ENCODE measurements around the gene ABCC9. TPM values are rescaled to one million over a fixed set of nuclear protein-coding genes. Genes with fewer than 3 reads are reported as not detected.
"Not testable (repeated sequence)": the region's sequence is repeated elsewhere in the genome, so short reads cannot be mapped to it uniquely, and the experiment has no call there.

ABCC9 gene
- total RNA-seq, 2 experiments from 2014 or later = not detected

GRCh38 chr12:21913823-21914222 is 27.4 kb downstream of the ABCC9 start:
- H3K36me3 Mint-ChIP-seq (ENCODE audit: low read depth) = no peaks in the 10 kb centered on the region
- H3K4me1 Mint-ChIP-seq = no peaks in the 10 kb centered on the region
- H3K9me3 Mint-ChIP-seq = no peaks in the 10 kb centered on the region
- no peak overlapping the region for H3K4me3 Mint-ChIP-seq
- no peak for DNase-seq
- H3K27me3 Mint-ChIP-seq = peaks cover 6% of the 10 kb centered on the region
- POLR2A ChIA-PET = no interaction called here
- H3K27ac Mint-ChIP-seq = no peak overlapping the region
- CTCF ChIA-PET = interaction anchor here (0.9 kb wide), 1 partner anchor 216 kb away, joined by 4 read pairs; no protein-coding TSS in a partner anchor

DNA sequence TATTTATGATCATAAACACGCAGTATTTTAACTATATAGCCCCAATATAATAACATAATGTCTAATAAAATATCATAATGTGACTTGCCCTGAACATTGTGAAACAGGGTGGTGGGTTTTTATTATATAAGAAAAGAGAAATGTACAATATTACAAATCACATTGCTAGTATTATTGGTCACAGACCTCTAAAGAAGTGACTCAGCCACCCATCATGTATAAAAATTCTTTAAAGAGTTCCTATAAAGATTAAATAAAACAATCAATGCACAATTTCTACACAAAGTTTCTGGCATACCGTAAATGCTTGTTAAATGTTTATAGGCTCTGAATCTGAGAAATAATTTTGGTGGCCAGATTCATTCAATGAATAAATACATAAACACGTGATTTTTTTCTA is 28.9 kb downstream of the ABCC9 start:
- Mint-ChIP-seq H3K27ac (no peak overlapping the region), H3K4me1 (no peaks in the 10 kb centered on the region), H3K36me3 (ENCODE audit: low read depth) (no peaks in the 10 kb centered on the region), H3K4me3 (no peak overlapping the region), H3K27me3 (peaks cover 6% of the 10 kb centered on the region), H3K9me3 (no peaks in the 10 kb centered on the region)
- ChIA-PET POLR2A (no interaction called here), CTCF (no interaction called here)
- no peak for DNase-seq

DNA sequence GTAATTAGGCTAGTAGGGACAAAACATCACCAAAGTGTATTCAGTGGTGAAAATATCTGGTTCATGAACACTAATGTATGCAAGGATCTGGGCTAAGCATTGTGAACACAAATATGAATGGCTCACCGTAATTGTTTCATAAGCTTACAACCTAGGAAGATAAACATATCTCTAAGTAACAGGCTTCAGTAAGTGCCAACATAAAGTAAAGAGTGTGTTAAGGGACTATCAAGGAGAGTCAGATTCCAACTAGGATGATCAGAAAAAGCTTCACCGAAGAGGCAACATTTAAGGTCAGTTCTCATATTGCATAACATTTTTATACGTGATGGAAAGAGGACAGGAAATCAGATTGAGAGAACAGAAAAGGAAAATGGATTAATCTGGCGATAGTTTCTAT is 29.4 kb downstream of the ABCC9 start:
- Mint-ChIP-seq H3K27ac (no peak overlapping the region), H3K9me3 (no peaks in the 10 kb centered on the region), H3K36me3 (ENCODE audit: low read depth) (no peaks in the 10 kb centered on the region), H3K27me3 (peaks cover 6% of the 10 kb centered on the region), H3K4me3 (no peak overlapping the region), H3K4me1 (no peaks in the 10 kb centered on the region)
- no peak for DNase-seq
- CTCF ChIA-PET = no interaction called here
- POLR2A ChIA-PET = no interaction called here

DNA sequence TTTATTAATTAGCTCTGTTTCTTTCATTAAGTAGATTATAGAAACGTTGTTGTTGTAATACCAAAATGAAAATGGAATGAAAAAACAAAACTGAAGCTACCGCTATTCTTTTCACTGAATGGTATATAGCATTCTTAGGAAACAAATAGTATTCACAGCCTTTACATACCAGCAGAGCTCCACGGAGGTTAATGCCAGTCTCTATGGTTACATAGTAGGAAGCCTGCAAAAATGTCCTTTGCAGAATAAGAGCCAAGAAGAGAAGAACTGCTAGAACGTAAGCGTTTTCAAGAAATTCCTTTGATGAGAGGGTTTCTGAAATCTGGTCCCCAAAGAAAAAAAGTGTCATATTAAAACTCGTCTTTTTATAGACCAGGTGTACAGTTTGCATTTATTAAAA is 30.6 kb downstream of the ABCC9 start:
- Mint-ChIP-seq H3K27ac (no peak overlapping the region), H3K4me1 (no peaks in the 10 kb centered on the region), H3K27me3 (peaks cover 5% of the 10 kb centered on the region), H3K36me3 (ENCODE audit: low read depth) (no peaks in the 10 kb centered on the region), H3K9me3 (no peaks in the 10 kb centered on the region), H3K4me3 (no peak overlapping the region)
- POLR2A ChIA-PET = no interaction called here
- DNase-seq = no peak
- CTCF ChIA-PET = no interaction called here

DNA sequence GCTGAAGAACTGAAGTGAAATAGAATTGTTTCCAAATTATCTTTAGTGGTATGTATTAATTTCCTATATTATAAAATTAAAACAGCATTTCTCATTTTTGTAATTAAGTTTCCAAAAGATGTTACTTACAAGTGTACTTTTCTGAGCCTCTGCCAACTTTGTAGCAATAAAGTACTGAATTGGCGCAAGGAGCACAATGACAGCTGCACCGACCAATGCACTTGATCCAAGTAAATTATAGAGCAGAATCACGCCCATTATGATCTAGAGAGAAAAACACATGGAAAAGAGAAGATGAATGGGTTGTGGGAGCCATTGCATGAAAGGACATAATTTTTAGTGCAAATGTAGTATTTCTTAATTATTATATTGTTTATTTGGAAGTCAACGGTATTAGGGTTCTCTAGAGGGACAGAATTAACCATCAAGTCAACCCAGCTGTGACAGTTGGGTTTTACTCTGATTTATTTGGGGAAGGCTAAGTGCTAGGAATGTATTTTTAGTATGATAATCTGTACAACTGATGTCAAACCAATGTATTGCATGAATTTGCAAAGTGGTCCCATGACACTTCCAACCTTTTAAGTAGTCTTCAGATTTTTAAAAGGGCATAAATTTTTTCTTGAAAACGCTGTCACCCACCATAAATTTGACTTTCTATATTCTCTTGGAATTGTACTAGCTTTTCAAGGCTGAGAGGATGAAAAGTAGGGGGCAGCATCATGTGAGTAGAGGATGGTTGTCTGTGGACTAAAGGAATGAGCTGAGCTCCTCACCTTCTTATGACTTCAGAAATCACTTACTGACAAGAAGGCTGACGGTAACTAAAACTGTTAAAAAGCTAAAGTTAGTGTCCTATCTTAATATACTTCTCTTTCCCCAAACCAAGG is 33.0 kb downstream of the ABCC9 start:
- CTCF ChIA-PET = no interaction called here
- no peaks in the 10 kb centered on the region for H3K9me3 Mint-ChIP-seq
- H3K27ac Mint-ChIP-seq = no peak overlapping the region
- H3K27me3 Mint-ChIP-seq = peaks cover 3% of the 10 kb centered on the region
- H3K36me3 Mint-ChIP-seq (ENCODE audit: low read depth) = no peaks in the 10 kb centered on the region
- no peak overlapping the region for H3K4me3 Mint-ChIP-seq
- POLR2A ChIA-PET = no interaction called here
- H3K4me1 Mint-ChIP-seq = no peaks in the 10 kb centered on the region
- no peak for DNase-seq

DNA sequence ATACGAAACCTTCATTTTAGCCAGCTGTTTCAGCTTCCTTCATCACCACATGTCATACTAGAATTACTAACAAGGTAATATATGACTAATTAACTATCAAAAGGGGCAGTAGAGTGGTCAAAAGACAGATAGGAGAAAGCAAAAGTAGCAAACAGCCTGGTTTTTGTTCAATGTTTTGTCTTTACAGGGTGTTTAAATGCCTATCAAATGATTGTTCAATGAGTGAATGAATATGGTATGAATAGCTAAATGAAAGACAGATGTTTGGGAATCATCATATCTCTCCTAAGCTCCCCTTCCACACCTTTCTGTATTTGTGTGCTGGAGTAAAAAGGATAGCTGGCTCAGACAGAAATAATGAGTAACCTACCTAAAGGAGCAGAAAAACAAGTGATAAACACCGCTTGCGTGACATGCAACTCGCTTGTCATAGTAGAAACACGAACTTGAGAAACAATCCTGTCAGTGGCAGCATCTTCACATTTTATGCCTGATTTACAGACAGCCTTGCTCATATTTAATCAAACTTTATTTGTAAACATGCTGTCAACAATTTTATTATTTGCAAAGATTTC is 34.2 kb downstream of the ABCC9 start:
- DNase-seq = no peak
- ChIA-PET POLR2A (no interaction called here), CTCF (no interaction called here)
- Mint-ChIP-seq H3K27ac (no peak overlapping the region), H3K4me1 (no peaks in the 10 kb centered on the region), H3K27me3 (peaks cover 3% of the 10 kb centered on the region), H3K9me3 (no peaks in the 10 kb centered on the region), H3K4me3 (no peak overlapping the region), H3K36me3 (ENCODE audit: low read depth) (no peaks in the 10 kb centered on the region)

DNA sequence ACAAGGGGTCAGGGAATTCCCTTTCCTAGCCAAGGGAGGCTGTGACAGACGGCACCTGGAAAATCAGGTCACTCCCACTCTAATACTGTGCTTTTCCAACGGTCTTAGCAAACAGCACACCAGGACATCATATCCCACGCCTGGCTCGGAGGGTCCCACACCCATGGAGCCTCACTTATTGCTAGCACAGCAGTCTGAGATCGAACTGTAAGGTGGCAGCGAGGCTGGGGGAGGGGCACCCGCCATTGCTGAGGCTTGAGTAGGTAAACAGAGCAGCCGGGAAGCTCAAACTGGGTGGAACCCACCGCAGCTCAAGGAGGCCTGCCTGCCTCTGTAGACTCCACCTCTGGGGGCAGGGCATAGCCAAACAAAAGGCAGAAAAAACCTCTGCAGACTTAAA is 41.7 kb downstream of the ABCC9 start:
- H3K4me1 Mint-ChIP-seq; H3K9me3 Mint-ChIP-seq; CTCF ChIA-PET; H3K36me3 Mint-ChIP-seq (ENCODE audit: low read depth); H3K27ac Mint-ChIP-seq; DNase-seq; H3K27me3 Mint-ChIP-seq; H3K4me3 Mint-ChIP-seq; POLR2A ChIA-PET: not testable (repeated sequence)

DNA sequence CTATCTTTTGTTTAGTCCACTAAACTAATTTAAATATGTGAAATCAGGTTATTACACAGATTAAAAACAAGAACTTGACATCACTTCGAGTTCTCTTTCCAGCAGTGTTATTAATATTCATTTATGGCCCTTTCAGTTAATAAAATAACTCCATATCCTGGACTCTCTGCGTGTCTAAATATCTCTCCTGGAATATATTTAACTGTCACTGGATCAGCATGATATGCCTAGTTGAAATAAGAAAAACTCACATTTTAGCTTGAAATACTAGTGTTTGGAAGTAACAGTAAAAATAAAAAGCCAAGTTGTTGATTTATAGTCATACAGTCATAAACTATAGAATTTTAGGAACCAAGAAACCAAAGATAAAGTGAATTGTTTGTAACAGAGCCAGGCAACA is 45.6 kb downstream of the ABCC9 start:
- POLR2A ChIA-PET = no interaction called here
- H3K4me1 Mint-ChIP-seq = no peaks in the 10 kb centered on the region
- H3K9me3 Mint-ChIP-seq = no peaks in the 10 kb centered on the region
- DNase-seq = no peak
- H3K27me3 Mint-ChIP-seq = no peaks in the 10 kb centered on the region
- CTCF ChIA-PET = no interaction called here
- no peaks in the 10 kb centered on the region for H3K36me3 Mint-ChIP-seq (ENCODE audit: low read depth)
- H3K4me3 Mint-ChIP-seq = no peak overlapping the region
- H3K27ac Mint-ChIP-seq = no peak overlapping the region

DNA sequence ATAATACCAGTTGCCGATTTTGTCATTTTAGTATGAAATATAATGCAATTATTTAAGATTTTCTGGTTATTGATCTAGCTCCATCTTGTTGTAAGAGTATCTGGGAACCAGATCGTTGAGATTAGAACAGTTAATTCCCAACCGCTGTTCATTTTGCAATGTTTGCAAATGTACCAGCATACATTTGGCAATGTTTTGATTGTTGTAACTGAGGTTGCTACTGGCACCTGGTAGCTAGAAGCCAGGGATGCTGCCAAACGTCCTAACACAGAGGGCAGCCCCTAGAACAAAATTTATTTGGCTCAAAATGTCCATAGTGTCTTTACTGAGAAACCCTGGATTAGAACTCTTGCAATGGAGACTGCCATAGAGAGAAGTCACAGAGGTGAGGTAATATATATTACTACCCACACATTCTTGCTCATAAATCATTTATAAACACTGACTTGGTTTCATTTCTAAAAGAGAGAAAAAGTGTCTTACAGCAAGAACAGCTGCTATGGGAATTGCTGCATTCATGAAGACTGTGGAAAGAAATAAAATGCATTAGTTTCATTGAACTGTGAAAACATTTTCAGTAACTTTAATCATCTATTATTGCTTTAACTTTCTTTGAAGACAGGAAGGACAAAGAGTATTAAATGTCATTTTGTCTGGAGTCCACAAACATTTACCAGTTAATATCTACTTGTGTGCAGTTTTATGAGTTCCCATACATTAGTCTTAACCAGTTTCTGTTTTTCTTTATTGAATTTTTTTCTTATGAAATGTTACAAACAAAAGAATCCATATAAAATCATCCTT is 46.2 kb downstream of the ABCC9 start:
- no peaks in the 10 kb centered on the region for H3K36me3 Mint-ChIP-seq (ENCODE audit: low read depth)

DNA sequence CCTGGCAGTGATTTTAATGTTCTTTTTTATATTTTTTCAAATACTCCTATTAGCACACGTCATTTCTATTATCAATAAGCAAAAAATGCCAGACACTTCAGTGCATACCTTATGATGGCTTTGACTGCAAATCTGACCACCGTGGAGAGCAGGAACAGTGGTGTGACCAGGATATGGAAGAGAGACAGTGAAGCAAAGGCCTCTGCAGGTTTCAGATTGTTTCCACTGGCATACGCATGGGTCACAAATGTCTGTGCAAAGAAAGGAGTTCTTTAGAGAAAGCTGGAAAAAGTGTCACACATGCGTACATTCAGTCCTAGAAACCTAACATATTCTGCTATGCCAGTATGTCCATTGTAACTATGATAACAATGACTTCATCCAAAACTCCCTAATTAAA is 47.3 kb downstream of the ABCC9 start:
- no peak for DNase-seq
- Mint-ChIP-seq H3K27me3 (no peaks in the 10 kb centered on the region), H3K36me3 (ENCODE audit: low read depth) (no peaks in the 10 kb centered on the region), H3K4me1 (no peaks in the 10 kb centered on the region), H3K9me3 (no peaks in the 10 kb centered on the region), H3K4me3 (no peak overlapping the region), H3K27ac (no peak overlapping the region)
- ChIA-PET CTCF (no interaction called here), POLR2A (no interaction called here)

More for the DNA sequence above, 46.2 kb downstream of the ABCC9 start:
- H3K9me3 Mint-ChIP-seq = no peaks in the 10 kb centered on the region
- ChIA-PET POLR2A (no interaction called here), CTCF (no interaction called here)
- H3K4me3 Mint-ChIP-seq = no peak overlapping the region
- no peaks in the 10 kb centered on the region for H3K4me1 Mint-ChIP-seq
- no peak overlapping the region for H3K27ac Mint-ChIP-seq
- no peaks in the 10 kb centered on the region for H3K27me3 Mint-ChIP-seq
- DNase-seq = no peak

GRCh38 chr12:21892341-21892740 is 48.9 kb downstream of the ABCC9 start:
- no peak for DNase-seq
- ChIA-PET POLR2A (no interaction called here), CTCF (no interaction called here)
- Mint-ChIP-seq H3K27ac (no peak overlapping the region), H3K4me1 (no peaks in the 10 kb centered on the region), H3K36me3 (ENCODE audit: low read depth) (no peaks in the 10 kb centered on the region), H3K4me3 (no peak overlapping the region), H3K9me3 (no peaks in the 10 kb centered on the region), H3K27me3 (no peaks in the 10 kb centered on the region)

GRCh38 chr12:21891751-21892217 is 49.4 kb downstream of the ABCC9 start:
- POLR2A ChIA-PET = no interaction called here
- no peaks in the 10 kb centered on the region for H3K36me3 Mint-ChIP-seq (ENCODE audit: low read depth)
- CTCF ChIA-PET = no interaction called here

GRCh38 chr12:21888276-21888863 is 52.9 kb downstream of the ABCC9 start:
- POLR2A ChIA-PET = no interaction called here
- no peaks in the 10 kb centered on the region for H3K9me3 Mint-ChIP-seq
- H3K4me3 Mint-ChIP-seq = no peak overlapping the region
- H3K36me3 Mint-ChIP-seq (ENCODE audit: low read depth) = no peaks in the 10 kb centered on the region
- no peak overlapping the region for H3K27ac Mint-ChIP-seq
- CTCF ChIA-PET = no interaction called here
- no peak for DNase-seq
- H3K4me1 Mint-ChIP-seq = no peaks in the 10 kb centered on the region
- H3K27me3 Mint-ChIP-seq = peaks cover 1% of the 10 kb centered on the region

More at GRCh38 chr12:21891751-21892217, 49.4 kb downstream of the ABCC9 start:
- Mint-ChIP-seq H3K27me3 (no peaks in the 10 kb centered on the region), H3K4me1 (no peaks in the 10 kb centered on the region), H3K27ac (no peak overlapping the region), H3K4me3 (no peak overlapping the region), H3K9me3 (no peaks in the 10 kb centered on the region)
- DNase-seq = no peak
